Upper lobe of left lung (tissue), 6 donors: Measurements from ENCODE around the gene GINS2. TPM values are rescaled to one million over a fixed set of nuclear protein-coding genes. Genes with fewer than 3 reads are reported as not detected.

ENCODE experiments used
- ATAC-seq, 2 donors: fragments of 200-7000 bp; cut with Tn5 transposase; one replicate each; pipeline ENCODE4 v1.9.1; 2022; ENCODE audit warnings: mild to moderate bottlenecking in 2 of 2, moderate library complexity in 2 of 2; ENCODE audit not compliant: low FRiP score in 2 of 2
- DNase-seq, 2 donors: peaks; one replicate each; pipeline ENCODE4 v3.0.0-alpha.2; 2019 to 2020
- H3K27ac ChIP-seq, 4 donors: fragments of 200-600 bp; sonication (generic); one replicate each; pipeline ENCODE4 v1.5.1; 2016 to 2019
- H3K27me3 ChIP-seq, 4 donors: fragments of 200-600 bp; sonication (generic); one replicate each; pipeline ENCODE4 v1.5.1; 2017 to 2019
- H3K36me3 ChIP-seq, 4 donors: fragments of 200-600 bp; sonication (generic); one replicate each; pipeline ENCODE4 v1.5.1; 2016 to 2019
- H3K4me1 ChIP-seq, 4 donors: fragments of 200-600 bp; sonication (generic); one replicate each; pipeline ENCODE4 v1.5.1; 2018 to 2019
- H3K4me3 ChIP-seq, 4 donors: fragments of 200-600 bp; sonication (generic); one replicate each; pipeline ENCODE4 v1.5.1; 2017 to 2019; ENCODE audit warnings: mild to moderate bottlenecking in 2 of 4, moderate library complexity in 1 of 4
- H3K9me3 ChIP-seq, 4 donors: fragments of 200-600 bp; sonication (generic); one replicate each; pipeline ENCODE4 v1.5.1; 2018 to 2019
- EP300 ChIP-seq, 4 donors: sonication (generic); formaldehyde crosslinking; IDR thresholded peaks; one replicate each; pipeline ENCODE4 v1.5.1; 2017; ENCODE audit warnings: antibody characterized with exemption in 4 of 4, control low read depth in 2 of 4
- POLR2A ChIP-seq, 4 donors: fragments of 450-650 bp; IDR thresholded peaks; one replicate each; pipeline ENCODE4 v1.5.1; 2016 to 2017; ENCODE audit warnings: antibody characterized with exemption in 4 of 4, mild to moderate bottlenecking in 2 of 4
- POLR2AphosphoS5 ChIP-seq, 2 donors: sonication (generic); formaldehyde crosslinking; IDR thresholded peaks; one replicate each; pipeline ENCODE4 v1.5.1; 2017; ENCODE audit warnings: antibody characterized with exemption in 2 of 2
- WGBS, 2 donors: methylation state at CpG; one replicate each; pipeline ENCODE4 v1.1.5; 2017 to 2018; 5-methylcytosine and 5-hydroxymethylcytosine counted together
- total RNA-seq, 6 donors: library from RNA; depleted of rRNA in 4 of 6; stranded (reverse); fragments of >200 nt in 4 of 6; gene quantifications; one replicate each; pipeline versions ENCODE4 v1.1.0 to v1.2.1, GENCODE V29; 2016 to 2021
- TF ChIP-seq, protein P1 (sequence below), 6 experiments: fragments of 450-650 bp in 4 of 6; fragments of 200-600 bp in 2 of 6; sonication (generic) in 2 of 6; IDR thresholded peaks; one replicate each; pipeline ENCODE4 v1.5.1; 2016 to 2019; ENCODE audit warnings: antibody characterized with exemption in 6 of 6
- donor health status: DM: no; HTN: no; CAD: no; lungs with moderate emphysema.
- donor health status: DM: no; HTN: yes; CAD: no; lungs with severe emphysema.

The GINS2 gene
- under 1 TPM in 4 of 6 donors, not detected in 2; 0.39 to 0.91 (median 0.75) TPM for total RNA-seq

DNA sequence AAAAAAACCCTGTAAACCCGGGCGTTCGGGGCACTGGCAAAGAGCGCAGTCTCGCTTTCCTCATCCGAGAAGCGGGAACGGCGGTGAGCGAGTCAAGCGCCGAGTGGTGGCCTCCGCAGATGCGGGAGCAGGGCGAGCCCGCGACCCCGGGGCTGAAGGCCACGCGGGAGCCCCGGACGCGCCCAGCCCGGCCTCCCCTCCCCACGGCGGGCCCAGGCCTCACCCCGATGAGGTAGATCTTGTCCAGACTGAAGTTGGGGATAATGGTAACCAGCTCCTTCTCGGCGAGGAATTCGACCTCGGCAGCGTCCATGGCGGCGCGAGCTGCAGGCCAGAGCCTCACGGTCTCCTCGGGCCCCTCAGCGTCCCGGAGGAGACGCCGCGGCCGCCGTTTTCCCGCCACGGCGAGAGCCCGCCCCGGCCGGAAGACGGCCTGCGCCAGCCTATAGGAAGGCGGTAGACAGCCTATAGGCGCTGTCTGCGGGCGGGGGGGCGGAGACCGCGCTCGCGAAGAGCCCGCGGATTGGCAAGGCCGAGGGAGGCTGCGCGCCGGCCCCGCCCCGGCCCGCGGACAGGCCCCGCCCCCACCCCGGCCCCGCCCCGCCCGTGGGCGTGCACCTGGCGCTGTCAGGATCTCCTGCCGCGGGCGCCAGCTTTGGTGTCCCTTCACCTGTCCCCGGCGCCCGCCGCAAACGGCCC is at the start of gene GINS2:
GINS2 (minus strand) TSS at position 369 of the 699 bp plus-strand sequence; CDS start at position 313, 56 bp downstream.
- TF ChIP-seq EP300 (IDR thresholded peaks at IDR 0.05) = no peak
- TF ChIP-seq POLR2A (IDR thresholded peaks at IDR 0.05) = no peak
- H3K27ac ChIP-seq = no peak within 1 kb of the TSS
- DNase-seq (peak; percentile 95 to 98), ATAC-seq (peak; percentile 96 to 100)
- WGBS, 2 donors = 3 to 5% methylated on average over 28 to 65 of the region's 86 CpGs
- peak within 1 kb of the TSS; percentile 59 to 92 (median 66) for H3K4me3 ChIP-seq
- H3K4me1 ChIP-seq = peaks cover 11 to 21% (median 17%) of the 10 kb centered on the region in 4 donors
- H3K36me3 ChIP-seq = no peaks in the 10 kb centered on the region
- no peaks in the 10 kb centered on the region for H3K9me3 ChIP-seq
- H3K27me3 ChIP-seq = no peaks in the 10 kb centered on the region

DNA sequence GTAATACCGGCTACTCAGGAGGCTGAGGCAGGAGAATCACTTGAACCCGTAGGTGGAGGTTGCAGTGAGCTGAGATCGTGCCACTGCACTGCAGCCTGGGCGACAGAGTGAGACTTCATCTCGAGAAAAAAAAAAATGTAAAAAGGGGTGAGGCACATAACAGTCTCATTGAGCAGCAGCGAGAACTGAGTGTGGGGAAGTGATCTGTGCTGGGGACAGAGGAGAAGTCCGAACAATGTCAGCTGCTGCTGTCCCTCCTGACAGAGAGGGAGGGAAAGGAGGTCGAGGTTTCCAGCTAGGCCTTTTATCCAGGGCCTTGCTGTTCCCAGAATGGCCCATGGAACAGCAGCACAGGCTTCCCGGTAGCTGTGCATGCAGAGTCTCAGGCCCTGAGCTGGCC is 48.2 kb upstream of the GINS2 start:
- 81 to 82% methylated on average over 8 to 9 of the region's 9 CpGs for WGBS, 2 donors
- Histone ChIP-seq H3K27me3 (no peaks in the 10 kb centered on the region), H3K9me3 (no peaks in the 10 kb centered on the region), H3K4me1 (peaks cover 0 to 7% (median 2%) of the 10 kb centered on the region in 4 donors), H3K4me3 (no peak overlapping the region), H3K27ac (no peak overlapping the region), H3K36me3 (no peaks in the 10 kb centered on the region)
- TF ChIP-seq POLR2AphosphoS5 (IDR thresholded peaks at IDR 0.05) (no peak), EP300 (IDR thresholded peaks at IDR 0.05) (no peak), POLR2A (IDR thresholded peaks at IDR 0.05) (no peak)
- TF ChIP-seq, protein P1, sequence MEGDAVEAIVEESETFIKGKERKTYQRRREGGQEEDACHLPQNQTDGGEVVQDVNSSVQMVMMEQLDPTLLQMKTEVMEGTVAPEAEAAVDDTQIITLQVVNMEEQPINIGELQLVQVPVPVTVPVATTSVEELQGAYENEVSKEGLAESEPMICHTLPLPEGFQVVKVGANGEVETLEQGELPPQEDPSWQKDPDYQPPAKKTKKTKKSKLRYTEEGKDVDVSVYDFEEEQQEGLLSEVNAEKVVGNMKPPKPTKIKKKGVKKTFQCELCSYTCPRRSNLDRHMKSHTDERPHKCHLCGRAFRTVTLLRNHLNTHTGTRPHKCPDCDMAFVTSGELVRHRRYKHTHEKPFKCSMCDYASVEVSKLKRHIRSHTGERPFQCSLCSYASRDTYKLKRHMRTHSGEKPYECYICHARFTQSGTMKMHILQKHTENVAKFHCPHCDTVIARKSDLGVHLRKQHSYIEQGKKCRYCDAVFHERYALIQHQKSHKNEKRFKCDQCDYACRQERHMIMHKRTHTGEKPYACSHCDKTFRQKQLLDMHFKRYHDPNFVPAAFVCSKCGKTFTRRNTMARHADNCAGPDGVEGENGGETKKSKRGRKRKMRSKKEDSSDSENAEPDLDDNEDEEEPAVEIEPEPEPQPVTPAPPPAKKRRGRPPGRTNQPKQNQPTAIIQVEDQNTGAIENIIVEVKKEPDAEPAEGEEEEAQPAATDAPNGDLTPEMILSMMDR (IDR thresholded peaks at IDR 0.05) = no peak
- no peak for ATAC-seq
- no peak for DNase-seq

DNA sequence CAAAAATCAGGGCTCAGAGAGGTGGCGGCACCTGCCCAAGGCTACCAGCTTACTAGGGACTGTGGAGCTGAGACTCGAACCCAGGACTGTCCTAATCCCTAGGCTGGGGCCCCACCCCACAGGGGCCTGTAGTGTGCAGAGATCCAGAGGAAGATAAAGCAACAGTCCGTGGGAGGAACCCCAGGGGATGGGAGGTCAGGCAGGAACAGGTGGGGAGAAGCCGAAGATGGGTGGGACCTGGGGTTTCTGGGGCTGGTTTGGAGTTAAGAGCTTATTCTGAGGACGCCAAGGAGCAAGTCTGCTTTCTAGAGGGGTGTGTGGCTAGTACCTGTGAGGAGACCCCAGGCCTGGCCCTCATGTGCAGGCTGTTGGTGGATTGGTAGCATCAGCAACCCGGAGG is 47.2 kb upstream of the GINS2 start:
- no peak overlapping the region for H3K4me3 ChIP-seq
- 69 to 80% methylated on average over 4 to 6 of the region's 6 CpGs for WGBS, 2 donors
- DNase-seq (no peak), ATAC-seq (no peak)
- H3K27ac ChIP-seq = no peak overlapping the region
- no peaks in the 10 kb centered on the region for H3K9me3 ChIP-seq
- H3K36me3 ChIP-seq = no peaks in the 10 kb centered on the region
- H3K27me3 ChIP-seq = no peaks in the 10 kb centered on the region
- TF ChIP-seq, protein P1 (IDR thresholded peaks at IDR 0.05) = no peak
- no peak for TF ChIP-seq POLR2A (IDR thresholded peaks at IDR 0.05)
- H3K4me1 ChIP-seq = peaks cover 0 to 7% (median 2%) of the 10 kb centered on the region in 4 donors

DNA sequence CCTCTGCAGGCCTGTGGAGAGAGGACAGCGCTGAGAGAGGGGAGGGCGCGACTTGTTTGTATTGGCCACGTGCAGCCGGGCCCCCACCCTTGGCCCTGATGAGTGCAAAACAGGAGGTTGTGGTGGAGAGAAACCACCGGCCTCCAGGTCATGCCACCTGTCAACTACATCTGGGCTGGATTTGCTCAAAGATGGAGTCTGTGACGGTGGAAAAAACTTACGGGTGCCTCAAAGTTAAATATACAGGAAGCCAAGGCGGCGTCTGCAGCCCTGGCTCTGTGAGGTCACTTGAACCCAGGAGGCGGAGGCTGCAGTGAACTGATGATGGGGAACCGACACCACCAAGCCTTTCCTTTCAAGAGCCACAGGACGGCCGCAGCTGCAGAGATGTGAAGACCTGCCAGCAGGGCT is 46.5 kb upstream of the GINS2 start:
- TF ChIP-seq POLR2A (IDR thresholded peaks at IDR 0.05) (no peak), EP300 (IDR thresholded peaks at IDR 0.05) (no peak), POLR2AphosphoS5 (IDR thresholded peaks at IDR 0.05) (no peak)
- TF ChIP-seq, protein P1 (IDR thresholded peaks at IDR 0.05) = no peak
- Histone ChIP-seq H3K9me3 (no peaks in the 10 kb centered on the region), H3K4me3 (no peak overlapping the region), H3K27ac (no peak overlapping the region), H3K4me1 (peaks cover 0 to 7% (median 2%) of the 10 kb centered on the region in 4 donors), H3K36me3 (no peaks in the 10 kb centered on the region), H3K27me3 (no peaks in the 10 kb centered on the region)
- 50 to 65% methylated on average over 13 to 14 of the region's 14 CpGs for WGBS, 2 donors
- ATAC-seq (peak in 1 of 2 donors; percentile 9), DNase-seq (no peak)

DNA sequence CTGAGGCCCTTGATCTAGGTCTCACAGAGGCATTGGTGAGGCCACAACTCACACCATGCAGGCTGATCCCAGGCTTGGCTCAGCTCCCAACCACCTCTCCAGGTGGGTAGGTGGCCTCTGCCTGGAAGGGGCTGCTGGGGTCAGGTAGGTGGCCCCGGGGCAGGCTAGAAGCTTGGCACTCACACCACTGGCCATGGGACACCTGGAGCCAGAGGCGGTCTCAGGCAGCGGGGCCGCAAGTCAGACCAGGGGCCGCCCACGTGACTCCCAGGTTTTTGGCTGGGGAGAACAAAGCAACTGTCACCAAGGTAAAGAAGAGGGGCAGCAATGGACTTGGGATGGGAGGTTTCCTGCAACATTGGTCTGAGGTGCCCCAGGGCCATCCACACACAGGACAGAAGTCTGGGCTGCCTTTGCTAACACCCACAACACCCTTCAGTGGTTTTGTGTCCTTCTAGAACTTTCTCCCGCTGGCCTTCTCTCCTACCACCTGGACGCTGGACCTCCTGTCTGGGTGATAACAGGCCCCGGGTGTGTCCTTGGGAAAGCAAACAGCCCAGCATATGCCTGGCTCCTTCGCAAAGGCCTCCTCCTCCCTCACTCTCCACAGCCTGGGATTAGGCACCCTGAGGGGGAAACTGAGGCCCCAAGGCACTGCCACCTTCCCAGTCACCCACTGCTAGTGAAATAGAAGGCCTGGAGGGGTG is 45.7 kb upstream of the GINS2 start:
- Histone ChIP-seq H3K4me1 (peaks cover 0 to 7% (median 4%) of the 10 kb centered on the region in 4 donors), H3K27me3 (no peaks in the 10 kb centered on the region), H3K4me3 (no peak overlapping the region), H3K9me3 (no peaks in the 10 kb centered on the region), H3K36me3 (no peaks in the 10 kb centered on the region), H3K27ac (no peak overlapping the region)
- TF ChIP-seq, protein P1 (IDR thresholded peaks at IDR 0.05) = no peak
- no peak for TF ChIP-seq POLR2AphosphoS5 (IDR thresholded peaks at IDR 0.05)
- no peak for TF ChIP-seq POLR2A (IDR thresholded peaks at IDR 0.05)
- no peak for TF ChIP-seq EP300 (IDR thresholded peaks at IDR 0.05)
- ATAC-seq = no peak
- 80 to 89% methylated on average over 5 to 10 of the region's 10 CpGs for WGBS, 2 donors
- DNase-seq = no peak
